ENCODE data around the gene NFATC1.

The NFATC1 gene

DNA sequence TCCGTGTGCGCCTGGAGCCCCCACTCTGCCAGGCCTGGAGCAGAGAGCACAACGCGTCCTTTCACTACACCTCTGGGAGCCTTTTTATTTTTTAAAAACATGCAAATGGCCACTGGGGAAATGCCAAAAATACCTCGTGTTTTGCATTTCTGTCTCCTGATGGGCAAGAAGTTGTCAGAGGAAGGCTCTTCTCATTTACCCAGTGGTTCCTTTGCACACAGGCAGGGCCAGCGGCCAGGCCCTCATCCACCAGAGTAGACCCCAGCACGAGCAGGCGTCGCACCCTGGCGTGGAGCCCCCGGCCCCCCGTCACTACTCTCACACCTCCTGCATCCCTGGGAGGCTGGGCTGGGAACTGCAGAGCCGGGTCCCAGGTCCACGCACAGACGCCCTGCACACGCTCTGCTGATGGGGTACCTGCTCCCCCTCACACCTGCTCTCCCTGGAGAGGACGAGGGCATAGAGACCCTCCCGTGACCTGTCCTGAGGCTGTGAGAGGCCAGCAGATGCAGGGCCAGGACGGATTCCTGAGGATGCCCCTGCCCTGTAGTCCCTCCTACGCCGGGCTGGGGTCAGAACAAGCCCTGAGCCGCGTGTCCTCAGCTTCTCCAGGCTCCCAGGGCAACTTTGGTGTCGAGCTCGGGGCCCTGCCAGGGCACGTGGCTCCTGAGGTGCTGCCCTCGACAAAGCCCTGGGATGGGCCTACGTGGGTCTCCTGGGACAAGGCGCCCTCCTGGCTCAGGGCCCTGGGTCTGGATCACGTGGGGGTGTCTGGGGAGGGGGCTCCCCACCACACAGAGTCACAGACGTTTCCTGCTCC, 65.0 kb downstream of the NFATC1 start:
- TF ChIP-seq, protein P1, sequence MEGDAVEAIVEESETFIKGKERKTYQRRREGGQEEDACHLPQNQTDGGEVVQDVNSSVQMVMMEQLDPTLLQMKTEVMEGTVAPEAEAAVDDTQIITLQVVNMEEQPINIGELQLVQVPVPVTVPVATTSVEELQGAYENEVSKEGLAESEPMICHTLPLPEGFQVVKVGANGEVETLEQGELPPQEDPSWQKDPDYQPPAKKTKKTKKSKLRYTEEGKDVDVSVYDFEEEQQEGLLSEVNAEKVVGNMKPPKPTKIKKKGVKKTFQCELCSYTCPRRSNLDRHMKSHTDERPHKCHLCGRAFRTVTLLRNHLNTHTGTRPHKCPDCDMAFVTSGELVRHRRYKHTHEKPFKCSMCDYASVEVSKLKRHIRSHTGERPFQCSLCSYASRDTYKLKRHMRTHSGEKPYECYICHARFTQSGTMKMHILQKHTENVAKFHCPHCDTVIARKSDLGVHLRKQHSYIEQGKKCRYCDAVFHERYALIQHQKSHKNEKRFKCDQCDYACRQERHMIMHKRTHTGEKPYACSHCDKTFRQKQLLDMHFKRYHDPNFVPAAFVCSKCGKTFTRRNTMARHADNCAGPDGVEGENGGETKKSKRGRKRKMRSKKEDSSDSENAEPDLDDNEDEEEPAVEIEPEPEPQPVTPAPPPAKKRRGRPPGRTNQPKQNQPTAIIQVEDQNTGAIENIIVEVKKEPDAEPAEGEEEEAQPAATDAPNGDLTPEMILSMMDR (IDR thresholded peaks at IDR 0.05; ENCODE audit: low read depth, low read length, missing control alignments) = no peak
- no peak for DNase-seq (ENCODE audit: extremely low read depth, low read depth)

DNA sequence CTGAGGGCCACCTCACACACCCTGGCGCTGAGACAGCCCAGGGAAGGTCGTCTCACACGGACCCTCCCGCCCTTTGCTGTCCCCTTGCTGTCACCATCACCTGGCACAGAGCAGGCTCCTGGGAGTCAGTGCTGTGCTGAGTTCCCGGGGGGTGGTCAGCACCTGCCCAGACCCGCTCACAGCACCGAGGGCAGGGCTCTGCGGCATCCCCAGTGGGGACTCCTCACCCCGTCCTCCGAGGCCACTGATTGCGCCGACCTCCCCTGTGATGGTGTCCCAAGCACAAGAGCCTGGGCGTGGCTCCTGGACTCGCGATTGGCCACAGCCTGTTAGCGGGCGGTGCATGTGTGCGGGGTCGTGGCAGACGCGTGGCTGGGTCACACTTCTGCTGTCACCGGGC, 65.9 kb downstream of the NFATC1 start:
- DNase-seq (ENCODE audit: extremely low read depth, low read depth) = no peak
- TF ChIP-seq, protein P1 (IDR thresholded peaks at IDR 0.05; ENCODE audit: low read depth, low read length, missing control alignments) = no peak
- H3K4me3 ChIP-seq (replicated peaks; ENCODE audit: low read depth, low read length) = no peak overlapping the region

More for the DNA sequence above, 65.0 kb downstream of the NFATC1 start:
- H3K4me3 ChIP-seq (replicated peaks; ENCODE audit: low read depth, low read length) = no peak overlapping the region

DNA sequence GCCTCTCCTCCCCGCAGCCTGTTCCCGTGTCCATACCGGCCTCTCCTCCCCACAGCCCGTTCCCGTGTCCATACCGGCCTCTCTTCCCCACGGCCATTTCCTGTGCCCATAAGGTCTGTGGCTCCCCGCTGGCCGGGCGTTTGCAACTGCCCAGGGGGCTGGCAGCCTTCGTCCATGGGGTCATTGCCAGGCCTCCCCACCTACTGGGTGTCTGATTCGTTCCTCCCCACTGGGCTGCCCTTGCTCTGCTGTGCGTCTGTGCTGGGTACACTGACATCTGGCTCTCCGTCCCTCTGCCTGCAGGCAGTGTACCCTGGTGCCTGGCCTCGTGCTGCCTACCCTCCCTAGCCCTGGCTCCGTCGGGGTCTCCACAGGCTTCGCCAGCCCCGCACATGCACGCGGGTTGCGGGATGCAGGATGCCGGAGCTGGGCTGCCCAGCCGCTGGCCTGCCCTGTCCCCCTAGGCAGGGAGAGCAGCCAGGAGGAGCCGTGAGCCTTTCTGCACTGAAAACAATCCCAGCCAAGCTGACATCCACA, 67.8 kb downstream of the NFATC1 start:
- no peak for DNase-seq (ENCODE audit: extremely low read depth, low read depth)
- TF ChIP-seq, protein P1 (IDR thresholded peaks at IDR 0.05; ENCODE audit: low read depth, low read length, missing control alignments) = no peak
- no peak overlapping the region for H3K4me3 ChIP-seq (replicated peaks; ENCODE audit: low read depth, low read length)

DNA sequence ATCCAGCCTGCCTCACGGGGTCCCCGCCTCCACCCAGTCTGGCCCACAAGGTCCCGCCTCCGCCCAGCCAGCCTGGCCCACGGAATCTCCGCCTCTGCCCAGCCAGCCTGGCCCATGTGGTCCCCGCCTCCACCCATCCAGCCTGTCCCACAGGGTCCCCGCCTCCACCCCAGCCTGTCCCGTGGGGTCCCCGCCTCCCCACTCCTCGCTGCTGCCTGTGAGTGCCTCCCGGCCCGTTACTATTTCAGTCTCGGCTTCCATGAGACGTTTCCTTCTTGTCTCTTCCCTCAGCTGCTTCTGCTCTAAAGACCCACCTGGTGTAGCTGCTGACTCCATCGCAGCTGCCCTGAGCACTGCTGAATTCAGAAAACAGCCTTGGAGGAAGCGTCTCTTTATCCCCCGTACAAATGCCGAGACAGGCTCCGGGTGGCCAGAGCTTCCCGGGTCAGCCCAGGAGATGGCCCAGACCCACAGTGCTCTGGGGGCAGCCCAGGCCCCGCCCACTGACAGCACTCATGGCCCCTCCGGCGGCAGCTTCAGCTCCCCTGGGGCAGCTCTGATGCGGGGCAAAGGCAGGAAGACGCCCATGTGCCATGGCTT, 69.8 kb downstream of the NFATC1 start:
- TF ChIP-seq, protein P1 (IDR thresholded peaks at IDR 0.05; ENCODE audit: low read depth, low read length, missing control alignments) = no peak
- H3K4me3 ChIP-seq (replicated peaks; ENCODE audit: low read depth, low read length) = no peak overlapping the region
- no peak for DNase-seq (ENCODE audit: extremely low read depth, low read depth)

DNA sequence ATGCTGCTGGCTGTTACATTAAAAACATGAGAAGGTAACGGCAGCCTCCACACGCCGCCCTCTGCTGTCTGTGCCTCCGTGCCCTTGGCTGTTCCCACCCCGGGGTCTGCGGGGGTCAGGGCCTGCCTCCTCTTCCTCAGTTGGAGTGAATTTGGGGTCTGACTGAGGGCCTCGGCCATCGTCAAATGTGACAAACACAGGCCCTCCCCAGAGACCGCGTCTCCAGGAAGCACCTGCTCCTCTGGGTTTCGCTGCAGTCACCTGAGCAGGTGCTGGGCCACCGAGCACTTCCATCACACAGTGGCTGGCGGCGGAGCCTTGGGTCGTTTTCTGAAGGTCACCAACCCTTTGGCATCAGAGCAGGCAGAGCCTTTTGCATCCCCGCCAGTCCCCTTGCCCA, 70.9 kb downstream of the NFATC1 start:
- no peak for DNase-seq (ENCODE audit: extremely low read depth, low read depth)
- TF ChIP-seq, protein P1 (IDR thresholded peaks at IDR 0.05; ENCODE audit: low read depth, low read length, missing control alignments) = no peak
- no peak overlapping the region for H3K4me3 ChIP-seq (replicated peaks; ENCODE audit: low read depth, low read length)

DNA sequence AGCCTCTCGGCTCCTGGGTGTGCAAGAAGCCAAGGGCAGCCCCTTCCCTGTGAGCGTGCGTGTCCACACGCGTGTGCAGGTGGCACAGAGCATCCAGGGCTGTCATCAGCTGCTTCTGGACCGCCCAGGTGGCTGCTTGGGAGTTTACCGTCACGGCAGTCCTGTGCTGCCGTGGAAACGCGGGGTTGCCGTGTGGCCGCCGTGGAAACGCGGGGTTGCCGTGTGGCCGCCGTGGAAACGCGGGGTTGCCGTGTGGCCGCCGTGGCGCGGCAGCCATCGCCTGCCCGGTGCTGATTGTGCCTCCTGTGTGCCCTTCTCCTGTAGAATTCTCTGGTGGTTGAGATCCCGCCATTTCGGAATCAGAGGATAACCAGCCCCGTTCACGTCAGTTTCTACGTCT, 71.4 kb downstream of the NFATC1 start:
- no peak overlapping the region for H3K4me3 ChIP-seq (replicated peaks; ENCODE audit: low read depth, low read length)
- no peak for DNase-seq (ENCODE audit: extremely low read depth, low read depth)
- TF ChIP-seq, protein P1 (IDR thresholded peaks at IDR 0.05; ENCODE audit: low read depth, low read length, missing control alignments) = no peak

Data from HFF-Myc (cell line).